OCI-LY1 (cell line): ENCODE measurements around the gene GRK5.

Source experiments
- H2AFZ ChIP-seq: fragments of 200-600 bp; sonication (generic), shearing (Covaris generic); 2 replicates; pipeline ENCODE4 v1.6.0; 2014; ENCODE audit warnings: antibody characterized with exemption, mild to moderate bottlenecking, low read length
- H3F3A ChIP-seq: fragments of 200-600 bp; sonication (generic), shearing (Covaris generic); 2 replicates; pipeline ENCODE4 v1.6.0; 2014; ENCODE audit warnings: mild to moderate bottlenecking, antibody characterized with exemption, low read length, moderate library complexity; ENCODE audit not compliant: insufficient read depth
- H3K27ac ChIP-seq: fragments of 200-600 bp; sonication (generic); 2 replicates; pipeline ENCODE4 v1.5.1; 2014; ENCODE audit warnings: low read length, mixed run types, mild to moderate bottlenecking, low read depth; ENCODE audit not compliant: poor library complexity, severe bottlenecking
- H3K27me3 ChIP-seq: fragments of 200-600 bp; sonication (generic); 2 replicates; pipeline ENCODE4 v1.6.0; 2014; ENCODE audit warnings: antibody characterized with exemption, mild to moderate bottlenecking, low read length, moderate library complexity; ENCODE audit not compliant: insufficient read depth
- H3K36me3 ChIP-seq: fragments of 200-600 bp; sonication (generic); 2 replicates; pipeline ENCODE4 v1.6.1; 2014; ENCODE audit warnings: mild to moderate bottlenecking, antibody characterized with exemption, low read length, moderate library complexity, mixed read lengths; ENCODE audit not compliant: insufficient read depth
- H3K4me1 ChIP-seq: fragments of 200-600 bp; sonication (generic); 2 replicates; pipeline ENCODE4 v1.5.1; 2014; ENCODE audit warnings: mild to moderate bottlenecking, low read length, moderate library complexity; ENCODE audit not compliant: insufficient read depth, severe bottlenecking
- H3K4me2 ChIP-seq: fragments of 200-600 bp; sonication (generic), shearing (Covaris generic); 2 replicates; pipeline ENCODE4 v1.6.1; 2014; ENCODE audit warnings: low read length
- H3K4me3 ChIP-seq: fragments of 200-600 bp; sonication (generic); 2 replicates; pipeline ENCODE4 v1.5.1; 2014; ENCODE audit warnings: low read length, low read depth, mild to moderate bottlenecking, mixed read lengths; ENCODE audit not compliant: poor library complexity, severe bottlenecking
- H3K79me2 ChIP-seq: fragments of 200-600 bp; shearing (Covaris generic); 2 replicates; pipeline ENCODE4 v1.6.1; 2016; ENCODE audit warnings: mixed run types, low read length, mixed read lengths; ENCODE audit not compliant: insufficient read depth
- H3K9ac ChIP-seq: fragments of 200-600 bp; sonication (generic), shearing (Covaris generic); 2 replicates; pipeline ENCODE4 v1.6.1; 2014; ENCODE audit warnings: mild to moderate bottlenecking, low read length, mixed read lengths
- H3K9me2 ChIP-seq: fragments of 200-600 bp; sonication (generic), shearing (Covaris generic); 2 replicates; pipeline ENCODE4 v1.6.1; 2014; ENCODE audit warnings: low read depth, mild to moderate bottlenecking, low read length, mixed read lengths
- H3K9me3 ChIP-seq: fragments of 200-600 bp; shearing (Covaris generic); 2 replicates; pipeline ENCODE4 v1.6.1; 2014; ENCODE audit warnings: low read length, mixed read lengths
- H4K20me1 ChIP-seq: fragments of 200-600 bp; sonication (generic), shearing (Covaris generic); 2 replicates; pipeline ENCODE4 v1.6.0; 2016; ENCODE audit warnings: mild to moderate bottlenecking, low read length; ENCODE audit not compliant: insufficient read depth
- CTCF ChIP-seq: fragments of 200-600 bp; sonication (generic), shearing (Covaris generic); IDR thresholded peaks from 2 replicates; pipeline ENCODE4 v1.5.1; 2017; ENCODE audit warnings: mild to moderate bottlenecking, antibody characterized with exemption, low read length, moderate library complexity, mixed read lengths
- EZH2 ChIP-seq: fragments of 200-600 bp; sonication (generic), shearing (Covaris generic); IDR thresholded peaks from 2 replicates; pipeline ENCODE4 v1.8.0; 2017; ENCODE audit warnings: borderline replicate concordance, mixed run types, mild to moderate bottlenecking, antibody characterized with exemption, low read length, moderate library complexity, mixed read lengths

GRK5 gene

GRCh38 chr10:119296703-119297102 is 89.3 kb downstream of the GRK5 start:
- no peaks in the 10 kb centered on the region for H3K9me3 ChIP-seq
- H3K4me1 ChIP-seq = peaks cover 6% of the 10 kb centered on the region
- no peaks in the 10 kb centered on the region; the same call in 1 of the 2 replicates for H3K36me3 ChIP-seq
- H3F3A ChIP-seq = no peaks in the 10 kb centered on the region
- H3K4me2 ChIP-seq = no peak overlapping the region
- H3K4me3 ChIP-seq = no peak overlapping the region
- no peak overlapping the region for H3K27ac ChIP-seq
- H3K9me2 ChIP-seq = no peaks in the 10 kb centered on the region
- no peaks in the 10 kb centered on the region for H4K20me1 ChIP-seq
- H3K27me3 ChIP-seq = no peaks in the 10 kb centered on the region
- H3K9ac ChIP-seq = no peak overlapping the region
- no peaks in the 10 kb centered on the region for H3K79me2 ChIP-seq
- no peak for TF ChIP-seq CTCF
- H2AFZ ChIP-seq = no peak overlapping the region

GRCh38 chr10:119297207-119297968 is 90.0 kb downstream of the GRK5 start:
- Histone ChIP-seq H3K27ac (no peak overlapping the region), H3K9me3 (no peaks in the 10 kb centered on the region), H4K20me1 (no peaks in the 10 kb centered on the region), H3K4me1 (peaks cover 6% of the 10 kb centered on the region), H3K9ac (no peak overlapping the region), H3K4me3 (no peak overlapping the region), H3K36me3 (no peaks in the 10 kb centered on the region; the same call in 1 of the 2 replicates), H2AFZ (no peak overlapping the region), H3K27me3 (no peaks in the 10 kb centered on the region), H3K9me2 (no peaks in the 10 kb centered on the region), H3F3A (no peaks in the 10 kb centered on the region), H3K79me2 (no peaks in the 10 kb centered on the region), H3K4me2 (no peak overlapping the region)
- TF ChIP-seq EZH2 (no peak), CTCF (no peak)

- Histone ChIP-seq H3K9ac (no peak overlapping the region), H3K36me3 (no peaks in the 10 kb centered on the region; the same call in 1 of the 2 replicates), H2AFZ (no peak overlapping the region), H3K27me3 (no peaks in the 10 kb centered on the region), H3K4me2 (no peak overlapping the region), H4K20me1 (no peaks in the 10 kb centered on the region), H3K9me3 (no peaks in the 10 kb centered on the region), H3K79me2 (no peaks in the 10 kb centered on the region), H3K4me3 (no peak overlapping the region), H3F3A (no peaks in the 10 kb centered on the region), H3K9me2 (no peaks in the 10 kb centered on the region), H3K4me1 (no peaks in the 10 kb centered on the region), H3K27ac (no peak overlapping the region)
- TF ChIP-seq CTCF (no peak), EZH2 (no peak)
Observed at GRCh38 chr10:119298810-119299209, 91.4 kb downstream of the GRK5 start.
